ENCODE results near the gene MEI1.

DNA sequence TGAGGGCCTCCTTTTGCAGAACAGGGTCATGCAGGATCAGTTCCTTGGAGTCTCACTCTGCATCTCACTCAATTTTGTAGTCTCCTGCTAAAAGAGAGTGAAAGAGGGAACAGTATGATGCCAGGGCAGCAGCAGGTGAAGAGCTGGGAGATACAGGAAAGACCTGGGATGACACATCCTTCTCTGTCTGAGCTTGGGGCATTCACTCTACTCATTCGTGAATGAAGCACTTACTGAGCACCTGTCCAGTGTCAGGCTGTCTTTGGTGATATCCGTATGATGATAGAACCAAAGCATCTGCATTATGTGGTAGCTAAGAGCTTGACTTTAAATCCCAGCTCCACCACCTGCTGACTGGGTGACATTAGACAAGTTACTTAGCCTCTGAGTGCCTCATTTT, 148.0 kb downstream of the MEI1 start:
- TF ChIP-seq, protein P1, sequence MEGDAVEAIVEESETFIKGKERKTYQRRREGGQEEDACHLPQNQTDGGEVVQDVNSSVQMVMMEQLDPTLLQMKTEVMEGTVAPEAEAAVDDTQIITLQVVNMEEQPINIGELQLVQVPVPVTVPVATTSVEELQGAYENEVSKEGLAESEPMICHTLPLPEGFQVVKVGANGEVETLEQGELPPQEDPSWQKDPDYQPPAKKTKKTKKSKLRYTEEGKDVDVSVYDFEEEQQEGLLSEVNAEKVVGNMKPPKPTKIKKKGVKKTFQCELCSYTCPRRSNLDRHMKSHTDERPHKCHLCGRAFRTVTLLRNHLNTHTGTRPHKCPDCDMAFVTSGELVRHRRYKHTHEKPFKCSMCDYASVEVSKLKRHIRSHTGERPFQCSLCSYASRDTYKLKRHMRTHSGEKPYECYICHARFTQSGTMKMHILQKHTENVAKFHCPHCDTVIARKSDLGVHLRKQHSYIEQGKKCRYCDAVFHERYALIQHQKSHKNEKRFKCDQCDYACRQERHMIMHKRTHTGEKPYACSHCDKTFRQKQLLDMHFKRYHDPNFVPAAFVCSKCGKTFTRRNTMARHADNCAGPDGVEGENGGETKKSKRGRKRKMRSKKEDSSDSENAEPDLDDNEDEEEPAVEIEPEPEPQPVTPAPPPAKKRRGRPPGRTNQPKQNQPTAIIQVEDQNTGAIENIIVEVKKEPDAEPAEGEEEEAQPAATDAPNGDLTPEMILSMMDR (IDR thresholded peaks at IDR 0.05) = no peak
- TF ChIP-seq, protein P2, sequence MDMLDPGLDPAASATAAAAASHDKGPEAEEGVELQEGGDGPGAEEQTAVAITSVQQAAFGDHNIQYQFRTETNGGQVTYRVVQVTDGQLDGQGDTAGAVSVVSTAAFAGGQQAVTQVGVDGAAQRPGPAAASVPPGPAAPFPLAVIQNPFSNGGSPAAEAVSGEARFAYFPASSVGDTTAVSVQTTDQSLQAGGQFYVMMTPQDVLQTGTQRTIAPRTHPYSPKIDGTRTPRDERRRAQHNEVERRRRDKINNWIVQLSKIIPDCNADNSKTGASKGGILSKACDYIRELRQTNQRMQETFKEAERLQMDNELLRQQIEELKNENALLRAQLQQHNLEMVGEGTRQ (CRISPR knock-in tag; IDR thresholded peaks at IDR 0.05) = no peak
- TF ChIP-seq, protein P3, sequence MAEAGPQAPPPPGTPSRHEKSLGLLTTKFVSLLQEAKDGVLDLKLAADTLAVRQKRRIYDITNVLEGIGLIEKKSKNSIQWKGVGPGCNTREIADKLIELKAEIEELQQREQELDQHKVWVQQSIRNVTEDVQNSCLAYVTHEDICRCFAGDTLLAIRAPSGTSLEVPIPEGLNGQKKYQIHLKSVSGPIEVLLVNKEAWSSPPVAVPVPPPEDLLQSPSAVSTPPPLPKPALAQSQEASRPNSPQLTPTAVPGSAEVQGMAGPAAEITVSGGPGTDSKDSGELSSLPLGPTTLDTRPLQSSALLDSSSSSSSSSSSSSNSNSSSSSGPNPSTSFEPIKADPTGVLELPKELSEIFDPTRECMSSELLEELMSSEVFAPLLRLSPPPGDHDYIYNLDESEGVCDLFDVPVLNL (CRISPR knock-in tag; IDR thresholded peaks at IDR 0.05; ENCODE audit: borderline replicate concordance, low read depth) = no peak
- TF ChIP-seq, protein P4, sequence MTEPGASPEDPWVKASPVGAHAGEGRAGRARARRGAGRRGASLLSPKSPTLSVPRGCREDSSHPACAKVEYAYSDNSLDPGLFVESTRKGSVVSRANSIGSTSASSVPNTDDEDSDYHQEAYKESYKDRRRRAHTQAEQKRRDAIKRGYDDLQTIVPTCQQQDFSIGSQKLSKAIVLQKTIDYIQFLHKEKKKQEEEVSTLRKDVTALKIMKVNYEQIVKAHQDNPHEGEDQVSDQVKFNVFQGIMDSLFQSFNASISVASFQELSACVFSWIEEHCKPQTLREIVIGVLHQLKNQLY (CRISPR knock-in tag; IDR thresholded peaks at IDR 0.05) = no peak
- TF ChIP-seq ZNF317 (CRISPR knock-in tag; IDR thresholded peaks at IDR 0.05; ENCODE audit: borderline replicate concordance, low read depth) = no peak
- TF ChIP-seq TEAD4 (CRISPR knock-in tag; IDR thresholded peaks at IDR 0.05) = no peak
- TF ChIP-seq, protein P5, sequence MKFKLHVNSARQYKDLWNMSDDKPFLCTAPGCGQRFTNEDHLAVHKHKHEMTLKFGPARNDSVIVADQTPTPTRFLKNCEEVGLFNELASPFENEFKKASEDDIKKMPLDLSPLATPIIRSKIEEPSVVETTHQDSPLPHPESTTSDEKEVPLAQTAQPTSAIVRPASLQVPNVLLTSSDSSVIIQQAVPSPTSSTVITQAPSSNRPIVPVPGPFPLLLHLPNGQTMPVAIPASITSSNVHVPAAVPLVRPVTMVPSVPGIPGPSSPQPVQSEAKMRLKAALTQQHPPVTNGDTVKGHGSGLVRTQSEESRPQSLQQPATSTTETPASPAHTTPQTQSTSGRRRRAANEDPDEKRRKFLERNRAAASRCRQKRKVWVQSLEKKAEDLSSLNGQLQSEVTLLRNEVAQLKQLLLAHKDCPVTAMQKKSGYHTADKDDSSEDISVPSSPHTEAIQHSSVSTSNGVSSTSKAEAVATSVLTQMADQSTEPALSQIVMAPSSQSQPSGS (CRISPR knock-in tag; IDR thresholded peaks at IDR 0.05; ENCODE audit: borderline replicate concordance, low read depth) = no peak
- TF ChIP-seq ETV6 (CRISPR knock-in tag; IDR thresholded peaks at IDR 0.05) = no peak
- TF ChIP-seq, protein P6, sequence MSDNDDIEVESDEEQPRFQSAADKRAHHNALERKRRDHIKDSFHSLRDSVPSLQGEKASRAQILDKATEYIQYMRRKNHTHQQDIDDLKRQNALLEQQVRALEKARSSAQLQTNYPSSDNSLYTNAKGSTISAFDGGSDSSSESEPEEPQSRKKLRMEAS (CRISPR knock-in tag; IDR thresholded peaks at IDR 0.05) = no peak
- no peak for TF ChIP-seq CBFB (CRISPR knock-in tag; IDR thresholded peaks at IDR 0.05; ENCODE audit: low read depth)
- TF ChIP-seq CREB1 (CRISPR knock-in tag; IDR thresholded peaks at IDR 0.05) = no peak
- no peak for TF ChIP-seq GRHL2 (CRISPR knock-in tag; IDR thresholded peaks at IDR 0.05; ENCODE audit: insufficient replicate concordance, severe bottlenecking)

All from WTC11 (cell line).